ENCODE data around the gene POFUT2. TPM values are rescaled to one million over a fixed set of nuclear protein-coding genes. Genes with fewer than 3 reads are reported as not detected.

Gene POFUT2
- total RNA-seq, 1 experiment from 2014 or later: 18.6 TPM

- DNase-seq (ENCODE audit: extremely low read depth, low read depth): no peak
Measured at GRCh38 chr21:45299864-45300785, 12.4 kb upstream of the POFUT2 start.

DNA sequence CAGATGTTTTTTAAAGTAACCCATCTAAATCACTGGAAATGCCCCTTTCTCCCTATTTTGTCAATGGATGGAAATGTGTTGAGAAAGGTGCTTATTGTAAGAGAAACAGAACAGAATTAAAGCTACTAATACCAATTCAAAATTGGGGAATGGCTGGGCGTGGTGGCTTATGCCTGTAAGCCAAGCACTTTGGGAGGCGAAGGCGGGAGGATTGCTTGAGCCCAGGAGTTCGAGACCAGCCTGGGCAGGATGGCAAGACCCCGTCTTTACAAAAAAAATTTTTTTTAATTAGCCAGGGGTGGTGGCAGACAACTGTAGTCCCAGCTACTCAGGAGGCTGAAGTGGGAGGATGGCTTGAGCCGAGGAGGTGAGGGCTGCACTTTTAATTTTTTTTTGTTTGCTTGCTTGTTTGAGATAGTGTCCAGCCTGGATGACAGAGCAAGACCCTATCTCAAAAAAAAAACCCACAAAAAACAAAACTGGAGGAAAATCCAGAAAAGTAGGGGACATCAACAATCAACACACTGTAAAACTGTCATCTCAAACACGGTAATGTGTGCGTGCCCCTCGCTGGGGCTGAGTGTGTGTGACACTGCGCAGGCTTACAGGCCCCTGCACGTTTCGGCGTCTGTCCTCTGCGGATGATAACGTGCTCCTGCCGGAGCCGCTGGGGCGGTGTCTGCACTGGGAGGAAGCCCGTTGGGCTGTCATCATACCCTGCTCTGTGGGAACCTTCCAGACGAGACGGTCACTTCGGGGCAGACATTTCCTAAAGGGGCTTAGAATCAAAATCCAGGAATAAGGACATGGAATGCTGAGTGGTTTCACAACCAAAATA lies 11.6 kb upstream of the POFUT2 start:
- no peak for DNase-seq (ENCODE audit: extremely low read depth, low read depth)

DNA sequence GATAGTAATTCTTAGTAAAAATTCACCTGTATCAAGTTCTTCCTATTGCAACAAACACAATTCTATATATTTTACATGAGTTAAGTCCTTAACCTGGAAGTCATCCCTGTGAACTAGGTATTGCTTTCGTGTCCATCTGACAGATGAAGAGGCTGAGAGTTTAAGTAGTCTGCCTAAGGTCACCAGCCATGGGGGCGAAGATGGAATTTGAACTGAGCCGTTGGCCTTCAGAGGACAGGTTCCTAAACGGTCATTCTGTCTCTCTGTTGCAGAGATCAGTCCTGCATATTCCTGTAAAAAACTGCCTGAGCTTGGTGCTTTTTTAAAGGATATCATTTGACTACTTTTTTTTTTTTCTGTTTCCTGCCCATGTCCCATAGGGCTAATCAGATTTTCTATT lies 10.2 kb upstream of the POFUT2 start:
- no peak for DNase-seq (ENCODE audit: extremely low read depth, low read depth)

- DNase-seq (ENCODE audit: extremely low read depth, low read depth): no peak
Measured at GRCh38 chr21:45297329-45297728, 9.6 kb upstream of the POFUT2 start.

DNA sequence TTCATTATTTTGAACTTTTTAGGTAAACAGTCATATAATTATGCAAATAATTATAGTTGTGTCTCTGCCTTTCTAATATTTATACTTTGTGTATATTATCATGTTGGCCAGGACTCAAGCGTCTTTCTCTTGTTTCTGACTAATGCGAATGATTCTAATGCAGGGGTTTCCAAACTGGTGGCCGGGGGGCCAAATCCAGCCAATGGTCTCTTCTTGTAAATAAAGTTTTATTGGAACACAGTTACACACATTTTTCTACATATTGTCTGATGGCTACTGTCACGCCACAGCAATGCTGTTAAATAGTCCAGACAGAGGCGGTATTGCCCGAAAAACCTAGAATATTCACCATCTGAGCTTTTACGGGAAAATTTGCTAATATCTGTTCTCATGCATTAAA lies 8.9 kb upstream of the POFUT2 start:
- no peak for DNase-seq (ENCODE audit: extremely low read depth, low read depth)

GRCh38 chr21:45295576-45296365 lies 8.1 kb upstream of the POFUT2 start:
- DNase-seq (ENCODE audit: extremely low read depth, low read depth): no peak

DNA sequence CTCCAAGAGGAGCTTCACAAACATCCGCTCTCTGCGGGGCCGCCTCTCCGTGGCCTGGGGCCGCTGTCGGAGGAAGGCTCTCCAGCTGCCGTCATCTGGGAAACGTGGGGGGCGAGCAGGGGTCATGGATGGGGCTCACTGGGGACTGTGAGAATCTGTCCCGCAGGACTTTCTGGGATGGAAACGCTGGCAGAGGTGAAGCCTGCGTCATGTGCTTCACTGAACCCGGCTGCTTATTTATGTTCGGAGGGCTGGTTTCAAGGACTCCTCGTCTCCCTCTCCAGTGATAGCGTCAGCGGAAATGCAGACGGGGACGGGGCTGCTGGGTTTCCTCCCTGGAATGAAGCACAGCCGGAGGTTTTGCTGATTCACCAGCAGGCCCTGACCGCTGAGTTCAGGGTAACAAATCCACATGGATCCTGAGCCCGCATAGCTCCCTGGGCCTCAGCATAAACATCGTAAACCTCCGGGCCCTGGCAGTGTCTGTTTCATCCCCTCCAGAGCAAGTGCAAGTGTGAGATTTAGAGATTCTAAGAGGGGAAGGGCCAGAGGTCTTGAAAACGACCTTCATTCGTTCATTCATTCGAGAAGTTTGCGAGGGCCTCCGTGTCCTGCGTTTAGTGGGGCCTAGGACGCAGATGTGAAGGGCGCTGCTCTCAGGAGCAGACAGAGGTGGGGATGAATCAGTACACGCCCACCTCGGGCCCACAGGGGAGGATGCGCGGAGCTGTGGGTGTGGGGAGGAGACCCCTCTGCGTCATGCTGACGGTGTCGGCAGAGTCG lies 7.0 kb upstream of the POFUT2 start:
- DNase-seq (ENCODE audit: extremely low read depth, low read depth): no peak

DNA sequence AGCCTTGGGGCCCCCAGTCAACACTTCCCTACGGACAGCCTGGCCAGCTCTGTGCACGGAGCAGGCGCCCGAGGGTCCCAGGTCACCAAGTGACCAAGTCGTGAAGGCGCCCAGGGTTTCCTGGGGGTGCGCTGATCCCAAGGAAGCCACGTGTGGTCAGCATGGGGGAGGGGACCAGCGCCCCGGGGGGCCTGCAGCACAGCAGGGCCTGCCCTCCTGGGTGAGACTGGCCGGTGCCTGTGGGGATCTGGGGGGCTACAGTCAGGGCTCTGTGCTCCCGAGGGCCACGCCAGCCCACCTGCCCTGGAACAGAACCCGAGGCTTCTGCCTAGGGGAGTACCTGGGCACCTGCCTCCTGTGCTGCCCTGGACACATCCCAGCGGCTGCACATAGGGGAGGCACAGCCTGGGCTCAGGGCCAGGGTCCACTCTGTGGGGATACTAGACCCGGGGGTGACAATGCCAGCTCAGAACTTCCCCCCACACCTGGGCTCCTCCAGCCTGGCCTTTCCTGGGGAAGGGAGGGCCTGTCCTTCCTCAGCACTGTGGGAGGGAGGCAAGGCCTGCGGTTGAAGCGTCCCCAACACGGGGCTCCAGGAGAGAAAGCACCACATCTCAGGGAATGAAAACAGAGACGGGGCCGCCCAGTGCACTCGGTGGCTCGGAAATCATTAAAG lies 6.2 kb upstream of the POFUT2 start:
- DNase-seq (ENCODE audit: extremely low read depth, low read depth): no peak

GRCh38 chr21:45293220-45293725 lies 5.6 kb upstream of the POFUT2 start:
- no peak for DNase-seq (ENCODE audit: extremely low read depth, low read depth)

DNA sequence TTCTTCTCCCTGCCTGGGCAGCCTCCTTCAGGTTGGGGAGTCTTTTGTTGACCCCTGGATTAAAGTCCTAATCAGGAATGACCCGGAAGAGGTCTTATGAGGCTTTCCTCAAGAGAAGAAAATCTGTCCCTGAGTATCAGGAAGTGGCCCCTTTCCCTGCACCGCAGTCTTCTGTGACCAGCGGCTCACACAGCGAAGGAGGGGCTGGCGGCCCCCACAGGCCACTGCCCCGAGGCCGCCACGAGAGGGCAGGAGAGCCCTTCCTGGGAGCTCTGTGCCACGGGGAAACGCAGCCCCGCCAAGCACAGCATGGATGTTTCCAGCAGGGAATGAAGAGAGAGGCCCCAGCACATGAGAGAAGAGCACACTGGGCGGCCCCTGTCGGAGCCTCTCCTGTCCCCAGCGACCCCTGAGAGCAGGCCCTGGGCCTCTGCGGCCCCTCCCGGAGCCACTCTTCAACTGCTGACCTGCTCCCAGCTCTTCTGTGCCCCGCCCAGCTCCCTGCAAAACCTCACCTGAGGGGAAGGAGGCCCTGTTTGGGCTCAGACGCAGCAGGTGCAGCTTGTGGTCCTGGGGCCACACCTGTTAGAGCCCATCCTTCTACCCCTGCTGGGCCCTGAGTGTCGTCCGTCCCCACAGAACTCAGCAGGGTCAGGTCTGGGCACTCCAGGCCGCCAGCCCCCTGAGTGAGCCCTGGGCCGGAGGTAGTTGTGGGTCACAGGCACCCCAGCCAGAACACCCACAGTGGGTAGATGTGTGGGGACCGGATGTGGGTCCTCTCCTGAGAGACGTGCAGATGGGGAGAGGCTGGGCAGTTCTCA lies 4.9 kb upstream of the POFUT2 start:
- peak; percentile 66 for DNase-seq (ENCODE audit: extremely low read depth, low read depth)

DNA sequence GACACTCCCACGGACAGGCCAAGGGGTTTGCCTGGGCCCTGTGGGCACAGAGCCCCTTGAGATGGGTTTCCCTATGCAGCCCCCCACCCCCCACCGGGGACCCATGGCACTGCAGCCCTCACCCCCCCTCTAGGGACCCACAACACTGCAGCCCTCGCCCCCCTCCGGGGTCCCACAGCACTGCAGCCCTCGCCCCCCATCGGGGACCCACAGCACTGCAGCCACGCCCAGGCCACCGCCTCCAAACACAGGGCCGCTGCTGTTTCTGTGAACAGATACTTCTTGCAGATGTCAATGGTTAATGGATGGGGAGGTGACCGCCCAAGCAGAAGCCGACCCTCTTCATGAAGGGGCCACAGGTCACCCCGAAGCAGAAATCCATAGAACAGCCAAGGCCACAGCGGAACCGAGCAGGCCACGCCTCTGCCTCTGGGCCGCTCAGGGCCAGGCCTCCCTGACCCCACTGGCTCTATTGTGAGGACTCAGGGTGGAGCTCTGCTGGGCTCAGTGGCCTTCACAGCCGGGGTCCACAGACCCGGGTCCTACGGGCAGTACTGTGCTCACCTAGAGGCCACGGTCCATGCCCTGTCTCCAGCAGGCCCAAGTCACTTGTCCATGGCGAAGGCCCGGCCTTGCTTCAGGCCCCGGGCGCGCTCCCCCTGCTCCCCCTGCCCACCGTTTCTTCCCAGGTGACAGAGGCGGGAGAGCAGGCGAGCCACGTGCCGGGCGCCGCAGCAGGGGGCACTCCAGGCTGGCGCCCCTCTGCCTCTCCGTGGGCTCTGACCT lies 4.1 kb upstream of the POFUT2 start:
- no peak for DNase-seq (ENCODE audit: extremely low read depth, low read depth)

- DNase-seq (ENCODE audit: extremely low read depth, low read depth): no peak
Measured at GRCh38 chr21:45290948-45291612, 3.4 kb upstream of the POFUT2 start.

GRCh38 chr21:45289655-45290515 lies 2.2 kb upstream of the POFUT2 start:
- no peak for DNase-seq (ENCODE audit: extremely low read depth, low read depth)

DNA sequence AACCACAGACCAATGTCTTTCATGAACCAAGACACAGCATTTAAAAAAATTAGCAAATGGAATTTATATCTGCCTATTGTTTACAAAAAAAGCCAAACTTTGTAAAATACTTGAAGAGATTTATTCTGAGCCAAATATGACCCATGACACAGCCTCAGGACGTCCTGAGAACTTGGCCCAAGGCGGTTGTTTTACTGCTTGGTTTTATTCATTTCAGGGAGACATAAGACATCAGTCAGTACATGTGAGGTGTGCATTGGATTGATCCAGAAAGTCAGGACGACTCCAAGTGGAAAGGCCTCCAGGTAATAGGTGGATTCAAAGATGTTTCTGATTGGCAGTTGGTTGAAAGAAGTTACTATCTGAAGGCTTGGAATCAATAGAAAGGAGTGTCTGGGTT lies 1.4 kb upstream of the POFUT2 start:
- DNase-seq (ENCODE audit: extremely low read depth, low read depth): no peak

DNA sequence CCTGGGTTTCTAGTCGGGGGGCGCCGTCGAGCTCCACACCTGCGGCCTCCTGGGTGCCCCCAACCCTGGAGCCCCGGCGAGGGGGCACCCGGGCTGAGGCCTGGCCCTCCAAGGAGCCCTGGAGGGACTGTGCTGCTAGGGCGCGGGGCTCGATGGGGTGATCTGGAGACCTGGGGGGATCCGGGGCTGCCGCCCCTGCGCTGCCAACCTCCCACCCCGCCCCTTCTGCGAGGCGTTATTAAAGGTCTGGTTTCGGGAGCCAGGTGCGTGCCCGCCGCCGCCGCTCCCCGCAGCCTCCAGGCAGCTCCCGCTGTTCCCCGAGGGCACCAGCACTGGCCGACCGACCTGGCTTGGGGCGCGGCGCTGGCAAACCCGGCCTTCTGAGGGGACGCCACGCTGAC lies 746 bp upstream of the POFUT2 start:
- DNase-seq (ENCODE audit: extremely low read depth, low read depth): no peak
